Mammary epithelial cell (primary cell): ENCODE data around the gene DRD2.

Experiments
- EZH2 ChIP-seq: IDR thresholded peaks from 2 replicates; pipeline ENCODE4 v1.6.1; 2012; ENCODE audit warnings: low read length, inconsistent platforms, borderline replicate concordance
- TF ChIP-seq, protein P1 (sequence below), 2 donors: IDR thresholded peaks in 1 of 2; conservative IDR thresholded peaks in 1 of 2; 2 replicates each; pipeline ENCODE4 v1.5.1; 2011 to 2012; ENCODE audit warnings: inconsistent platforms in 2 of 2, low read length in 2 of 2, mild to moderate bottlenecking in 2 of 2, control low read depth in 1 of 2, low read depth in 1 of 2; ENCODE audit not compliant: insufficient read depth in 1 of 2; ENCODE audit errors: extremely low read depth in 1 of 2

- TF ChIP-seq, protein P1, sequence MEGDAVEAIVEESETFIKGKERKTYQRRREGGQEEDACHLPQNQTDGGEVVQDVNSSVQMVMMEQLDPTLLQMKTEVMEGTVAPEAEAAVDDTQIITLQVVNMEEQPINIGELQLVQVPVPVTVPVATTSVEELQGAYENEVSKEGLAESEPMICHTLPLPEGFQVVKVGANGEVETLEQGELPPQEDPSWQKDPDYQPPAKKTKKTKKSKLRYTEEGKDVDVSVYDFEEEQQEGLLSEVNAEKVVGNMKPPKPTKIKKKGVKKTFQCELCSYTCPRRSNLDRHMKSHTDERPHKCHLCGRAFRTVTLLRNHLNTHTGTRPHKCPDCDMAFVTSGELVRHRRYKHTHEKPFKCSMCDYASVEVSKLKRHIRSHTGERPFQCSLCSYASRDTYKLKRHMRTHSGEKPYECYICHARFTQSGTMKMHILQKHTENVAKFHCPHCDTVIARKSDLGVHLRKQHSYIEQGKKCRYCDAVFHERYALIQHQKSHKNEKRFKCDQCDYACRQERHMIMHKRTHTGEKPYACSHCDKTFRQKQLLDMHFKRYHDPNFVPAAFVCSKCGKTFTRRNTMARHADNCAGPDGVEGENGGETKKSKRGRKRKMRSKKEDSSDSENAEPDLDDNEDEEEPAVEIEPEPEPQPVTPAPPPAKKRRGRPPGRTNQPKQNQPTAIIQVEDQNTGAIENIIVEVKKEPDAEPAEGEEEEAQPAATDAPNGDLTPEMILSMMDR (conservative IDR thresholded peaks at IDR 0.05 in 1 of 2, IDR thresholded peaks at IDR 0.05 in 1 of 2; ENCODE audit: extremely low read depth in 1 of 2, insufficient read depth in 1 of 2, low read depth in 1 of 2, low read length in 2 of 2) = no peak
- no peak for TF ChIP-seq EZH2
These were observed 46.7 kb upstream of the DRD2 start for GRCh38 chr11:113521737-113522517.
